Stomach (tissue), 4 donors: ENCODE results near the gene CLEC2A.

Source experiments
- POLR2A ChIP-seq, 4 donors: fragments of 450-650 bp; IDR thresholded peaks; one replicate each; pipeline ENCODE4 v1.6.1; 2016; ENCODE audit warnings: antibody characterized with exemption in 4 of 4, control low read depth in 2 of 4, mild to moderate bottlenecking in 1 of 4, moderate library complexity in 1 of 4
- POLR2AphosphoS5 ChIP-seq, 3 donors: sonication (generic); formaldehyde crosslinking; IDR thresholded peaks; one replicate each; pipeline ENCODE4 v1.6.1; 2016; ENCODE audit warnings: antibody characterized with exemption in 3 of 3
- TF ChIP-seq, protein P1 (sequence below), 7 experiments: fragments of 450-650 bp in 4 of 7; fragments of 200-600 bp in 3 of 7; sonication (generic) in 3 of 7; IDR thresholded peaks; one replicate each; pipeline ENCODE4 v1.5.1; 2016 to 2019; ENCODE audit warnings: antibody characterized with exemption in 7 of 7, control low read depth in 2 of 7, mild to moderate bottlenecking in 1 of 7

DNA sequence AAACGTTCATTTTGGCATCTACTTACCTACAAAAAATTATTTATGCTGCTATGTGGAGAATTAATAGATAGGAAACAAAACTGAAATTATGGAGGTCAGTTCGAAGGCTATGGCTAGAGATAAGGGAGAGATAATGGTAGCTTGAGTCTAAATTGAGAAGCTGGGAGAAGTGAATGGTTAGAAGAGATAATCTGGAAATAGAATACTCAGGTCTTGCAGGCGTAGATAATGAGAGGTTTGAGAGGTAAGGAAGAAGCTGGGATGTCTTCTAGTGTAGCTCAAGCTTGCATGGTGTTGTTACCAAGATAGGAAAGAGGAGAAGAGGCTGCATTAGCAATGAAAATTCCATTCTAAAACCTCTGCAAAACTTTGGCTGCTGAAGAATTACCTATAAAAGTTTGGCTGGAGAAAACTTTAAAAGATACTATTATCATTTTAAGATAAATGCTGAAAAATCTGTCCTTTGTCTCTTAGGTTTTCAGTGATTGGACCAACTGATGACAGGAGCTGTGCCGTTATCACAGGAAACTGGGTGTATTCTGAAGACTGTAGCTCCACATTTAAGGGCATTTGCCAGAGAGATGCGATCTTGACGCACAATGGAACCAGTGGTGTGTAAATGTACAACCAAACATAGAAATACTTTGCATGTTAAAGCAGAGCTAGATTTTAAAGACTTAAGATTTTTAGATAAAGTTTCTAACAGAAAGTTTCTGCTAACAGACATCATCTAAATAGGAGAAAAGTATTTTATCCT, 36.8 kb downstream of the CLEC2A start:
- TF ChIP-seq, protein P1, sequence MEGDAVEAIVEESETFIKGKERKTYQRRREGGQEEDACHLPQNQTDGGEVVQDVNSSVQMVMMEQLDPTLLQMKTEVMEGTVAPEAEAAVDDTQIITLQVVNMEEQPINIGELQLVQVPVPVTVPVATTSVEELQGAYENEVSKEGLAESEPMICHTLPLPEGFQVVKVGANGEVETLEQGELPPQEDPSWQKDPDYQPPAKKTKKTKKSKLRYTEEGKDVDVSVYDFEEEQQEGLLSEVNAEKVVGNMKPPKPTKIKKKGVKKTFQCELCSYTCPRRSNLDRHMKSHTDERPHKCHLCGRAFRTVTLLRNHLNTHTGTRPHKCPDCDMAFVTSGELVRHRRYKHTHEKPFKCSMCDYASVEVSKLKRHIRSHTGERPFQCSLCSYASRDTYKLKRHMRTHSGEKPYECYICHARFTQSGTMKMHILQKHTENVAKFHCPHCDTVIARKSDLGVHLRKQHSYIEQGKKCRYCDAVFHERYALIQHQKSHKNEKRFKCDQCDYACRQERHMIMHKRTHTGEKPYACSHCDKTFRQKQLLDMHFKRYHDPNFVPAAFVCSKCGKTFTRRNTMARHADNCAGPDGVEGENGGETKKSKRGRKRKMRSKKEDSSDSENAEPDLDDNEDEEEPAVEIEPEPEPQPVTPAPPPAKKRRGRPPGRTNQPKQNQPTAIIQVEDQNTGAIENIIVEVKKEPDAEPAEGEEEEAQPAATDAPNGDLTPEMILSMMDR (IDR thresholded peaks at IDR 0.05) = no peak
- TF ChIP-seq POLR2A (IDR thresholded peaks at IDR 0.05) = no peak
- no peak for TF ChIP-seq POLR2AphosphoS5 (IDR thresholded peaks at IDR 0.05)
